HG03045 (cell line): ENCODE data around the gene TFRC.
"Not testable (repeated sequence)": the region's sequence is repeated elsewhere in the genome, so short reads cannot be mapped to it uniquely, and the experiment has no call there.

ENCODE experiments used
- ATAC-seq: cut with Tn5 transposase; IDR thresholded peaks from one replicate; pipeline ENCODE4 v1.9.1; 2021; ENCODE audit warnings: mild to moderate bottlenecking, moderate library complexity; ENCODE audit not compliant: unreplicated experiment

Gene TFRC

DNA sequence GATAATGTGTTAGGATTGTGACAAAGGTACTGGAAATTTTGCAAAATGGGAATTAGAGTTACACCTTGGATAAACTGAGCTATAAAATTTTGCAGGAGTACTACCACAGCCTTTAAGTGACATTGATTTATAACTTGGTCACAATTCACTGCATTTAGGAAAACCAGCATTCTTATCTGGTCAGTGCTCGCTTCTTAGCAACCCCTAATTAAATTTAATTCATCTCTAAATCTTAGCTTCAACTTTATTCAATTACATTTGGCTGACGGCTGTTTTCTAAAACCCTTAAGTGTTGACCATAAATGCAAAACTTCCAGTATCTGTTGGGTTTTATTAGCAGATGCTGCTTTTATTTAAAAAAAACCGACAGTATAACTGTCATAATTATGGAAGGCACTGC is 31.3 kb downstream of the TFRC start:
- ATAC-seq = no peak

DNA sequence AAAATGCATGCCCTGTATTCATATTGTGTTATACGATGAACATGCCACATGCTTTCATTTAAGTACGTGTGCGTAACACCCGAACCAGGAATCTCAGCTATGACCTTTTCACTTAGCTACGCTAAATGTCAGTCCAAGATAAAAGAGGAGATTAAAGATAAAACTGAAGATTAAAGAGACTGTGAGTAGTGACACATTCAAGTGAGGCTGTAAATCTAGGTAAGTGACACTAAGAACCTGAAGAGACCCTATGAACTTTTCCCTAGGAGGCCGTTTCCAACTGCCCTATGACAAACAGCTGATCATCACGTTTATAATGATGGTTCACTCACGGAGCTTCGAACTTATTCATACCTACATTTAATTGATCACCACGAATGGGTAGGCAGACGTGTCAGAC is 32.2 kb downstream of the TFRC start:
- no peak for ATAC-seq

DNA sequence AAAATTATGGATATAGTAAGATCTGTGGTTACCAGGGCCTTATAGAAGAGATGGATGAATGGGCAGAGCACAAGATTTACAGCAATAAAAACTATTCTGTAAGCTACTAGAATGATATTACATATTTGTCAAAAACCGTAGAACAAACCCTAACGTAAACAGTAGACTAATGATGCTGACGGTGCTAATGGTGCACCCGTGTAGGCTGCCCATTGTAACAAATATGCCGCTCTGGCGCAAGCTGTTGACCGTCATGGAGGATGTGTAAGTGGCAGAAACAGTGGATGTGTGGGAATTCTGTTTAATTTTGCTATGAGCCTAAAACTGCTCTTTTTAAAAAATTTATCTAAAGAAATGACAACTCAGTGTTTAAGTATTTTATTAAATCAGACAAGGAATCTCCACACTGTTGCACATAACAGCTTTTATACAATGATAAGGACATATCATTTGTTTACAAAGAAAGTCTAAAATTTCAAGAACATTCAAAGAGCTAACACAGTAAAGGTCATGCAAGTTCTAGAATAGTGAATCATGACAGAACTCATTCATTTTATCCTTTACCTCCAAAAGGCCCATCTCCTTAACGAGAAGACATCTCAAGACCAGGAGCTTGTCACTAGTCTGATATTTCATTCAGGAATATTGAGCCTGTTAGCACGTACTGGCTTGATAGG is 32.8 kb downstream of the TFRC start:
- ATAC-seq = no peak

DNA sequence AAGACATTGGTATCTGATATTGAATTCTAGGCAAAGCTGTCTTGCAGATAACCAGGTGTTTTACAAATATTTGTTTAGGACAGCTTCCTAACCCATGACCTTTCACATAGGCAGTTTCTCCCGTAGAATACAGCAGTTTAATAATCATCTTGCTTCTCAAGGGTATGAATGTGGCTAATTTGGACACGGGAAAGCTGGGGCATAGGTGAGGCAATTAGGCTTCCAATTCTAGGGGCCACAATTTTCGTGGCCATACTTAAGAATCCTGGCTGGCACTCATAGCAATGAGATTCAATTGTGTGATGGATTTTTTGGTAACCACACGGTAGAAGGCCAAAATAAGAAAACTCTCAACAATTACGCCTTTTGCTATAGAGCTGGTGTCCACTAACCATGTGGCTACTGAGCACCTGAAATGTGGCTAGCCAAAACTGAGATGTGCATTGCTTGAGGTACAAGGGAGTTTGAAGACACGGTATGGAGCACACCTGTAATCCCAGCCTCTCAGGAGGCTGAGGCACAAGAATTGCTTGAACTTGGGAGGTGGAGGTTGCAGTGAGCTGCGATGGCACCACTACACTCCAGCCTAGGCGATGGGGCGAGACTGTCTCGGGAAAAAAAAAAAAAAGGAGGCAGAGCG is 34.4 kb downstream of the TFRC start:
- ATAC-seq = no peak

DNA sequence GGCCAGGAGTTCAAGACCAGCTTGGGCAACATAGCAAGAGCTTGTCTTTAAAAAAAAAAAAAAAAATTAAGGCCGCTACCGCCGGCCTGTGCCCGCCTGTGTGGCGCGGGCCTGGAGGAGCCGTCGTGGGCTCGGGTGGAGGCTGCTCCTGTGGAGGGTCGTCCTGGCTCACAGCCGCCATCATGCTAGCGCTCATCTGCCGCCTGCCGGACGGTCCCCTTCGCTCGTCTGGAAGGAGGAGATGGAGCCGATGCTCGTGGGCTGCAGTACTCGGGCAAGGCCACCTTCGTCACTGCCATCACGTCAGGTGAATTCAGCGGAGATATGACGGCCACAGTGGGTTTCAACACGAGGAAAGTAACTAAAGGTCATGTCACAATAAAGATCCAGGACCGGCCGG is 37.4 kb downstream of the TFRC start:
- no peak for ATAC-seq

DNA sequence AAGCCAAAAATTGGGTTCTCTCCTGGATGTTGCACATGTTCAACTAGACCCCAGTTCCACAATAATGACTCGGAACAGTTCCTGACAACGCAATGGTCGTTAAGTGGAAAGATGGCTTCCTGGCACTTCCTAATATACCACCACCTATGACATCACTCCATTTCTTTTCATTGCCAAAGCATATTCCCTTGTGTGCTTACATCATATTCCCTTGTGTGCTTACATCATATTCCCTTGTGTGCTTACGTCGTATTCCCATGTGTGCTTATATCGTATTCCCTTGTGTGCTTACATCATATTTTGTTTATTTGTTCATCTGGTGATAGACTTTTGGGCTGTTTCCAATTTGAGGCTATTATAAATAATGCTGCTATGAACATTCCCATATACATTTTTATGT is 39.2 kb downstream of the TFRC start:
- no peak for ATAC-seq

DNA sequence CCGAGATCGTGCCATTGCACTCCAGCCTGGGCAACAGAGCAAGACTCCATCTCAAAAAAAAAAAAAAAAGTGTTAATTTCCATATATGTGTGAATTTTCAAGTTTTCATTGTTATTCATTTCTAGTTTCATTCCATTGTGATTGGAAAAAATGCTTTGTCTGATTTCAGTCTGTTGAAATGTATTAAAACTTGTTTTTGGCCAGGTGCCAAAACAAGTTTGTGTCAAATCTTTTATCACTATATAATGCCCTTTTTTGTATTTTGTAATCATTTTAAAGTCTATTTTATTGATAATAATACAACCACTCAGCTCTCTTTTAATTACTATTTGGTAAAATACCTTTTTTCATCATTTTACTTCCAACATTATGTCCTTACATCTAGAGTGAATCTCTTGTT is 42.5 kb downstream of the TFRC start:
- no peak for ATAC-seq

DNA sequence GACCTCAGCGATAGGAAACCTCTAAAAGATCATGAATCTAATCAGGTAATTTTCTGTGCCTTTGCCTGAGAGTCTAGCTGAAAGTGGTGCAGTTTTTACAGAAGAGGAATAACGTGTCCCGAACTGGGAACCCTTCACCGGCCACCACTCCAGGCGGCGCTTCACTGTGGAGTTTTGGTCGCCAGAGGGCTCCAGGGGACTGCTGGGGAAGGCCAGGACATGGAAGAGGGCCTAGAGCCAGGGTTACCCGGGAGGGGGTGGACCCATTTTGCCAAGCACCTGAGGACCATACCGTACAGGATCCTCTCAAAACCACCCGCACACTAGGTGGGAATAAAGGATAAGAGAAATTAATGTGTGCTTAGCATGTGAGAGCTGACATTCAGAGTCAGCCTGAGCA is 55.8 kb downstream of the TFRC start:
- not testable (repeated sequence) for ATAC-seq

DNA sequence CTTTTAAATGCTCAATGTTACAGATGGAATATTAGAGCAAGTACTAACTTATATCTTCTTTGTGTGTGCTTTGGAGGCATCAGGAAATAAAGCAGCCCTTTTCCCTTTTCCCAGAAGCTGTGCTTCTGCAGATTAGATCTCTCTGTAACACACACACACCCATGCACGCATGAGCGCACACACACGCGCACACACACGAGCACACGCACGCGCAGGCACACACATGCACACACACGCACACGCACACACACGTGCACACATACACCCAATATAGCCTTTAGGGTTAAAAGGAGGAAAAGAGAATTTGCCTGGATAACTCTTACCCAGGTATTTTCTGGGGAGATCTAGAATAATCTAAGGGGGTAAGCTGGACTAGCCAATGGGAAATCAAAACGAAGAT is 56.9 kb downstream of the TFRC start:
- ATAC-seq = no peak

DNA sequence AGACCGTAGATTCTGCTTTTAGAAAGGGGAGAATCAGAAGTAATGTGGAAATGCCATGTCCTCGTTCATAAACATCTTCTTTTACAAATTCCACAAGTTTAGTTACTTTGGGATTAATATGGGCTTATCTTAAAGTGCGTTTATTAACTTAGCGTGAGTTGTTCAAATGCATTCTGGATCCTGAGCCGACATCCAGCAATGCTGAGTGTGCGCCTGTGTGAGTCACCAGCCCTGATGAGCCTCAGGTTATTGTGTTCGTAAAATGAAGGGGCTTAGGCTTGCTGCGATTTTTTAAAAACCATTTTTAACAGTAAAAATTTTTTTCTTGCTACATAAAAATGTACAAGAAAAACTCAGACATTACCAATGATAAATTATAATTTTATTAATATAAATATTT is 57.9 kb downstream of the TFRC start:
- ATAC-seq = no peak

DNA sequence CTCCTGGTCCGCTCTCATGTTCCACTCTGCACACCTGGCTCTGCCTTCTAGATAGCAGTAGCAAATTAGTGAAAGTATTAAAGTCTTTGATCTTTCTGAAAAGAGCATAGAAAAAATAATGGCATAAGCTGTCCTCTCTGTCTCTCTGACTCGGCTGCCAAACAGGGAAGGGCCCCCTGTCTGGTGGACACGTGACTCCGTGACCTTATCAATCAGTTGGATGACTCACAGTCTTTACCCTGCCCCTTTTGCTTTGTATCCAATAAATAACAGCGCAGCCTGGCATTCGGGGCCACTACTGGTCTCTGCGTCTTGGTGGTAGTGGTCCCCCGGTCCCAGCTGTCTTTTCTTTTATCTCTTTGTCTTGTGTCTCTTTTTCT is 59.4 kb downstream of the TFRC start:
- not testable (repeated sequence) for ATAC-seq

DNA sequence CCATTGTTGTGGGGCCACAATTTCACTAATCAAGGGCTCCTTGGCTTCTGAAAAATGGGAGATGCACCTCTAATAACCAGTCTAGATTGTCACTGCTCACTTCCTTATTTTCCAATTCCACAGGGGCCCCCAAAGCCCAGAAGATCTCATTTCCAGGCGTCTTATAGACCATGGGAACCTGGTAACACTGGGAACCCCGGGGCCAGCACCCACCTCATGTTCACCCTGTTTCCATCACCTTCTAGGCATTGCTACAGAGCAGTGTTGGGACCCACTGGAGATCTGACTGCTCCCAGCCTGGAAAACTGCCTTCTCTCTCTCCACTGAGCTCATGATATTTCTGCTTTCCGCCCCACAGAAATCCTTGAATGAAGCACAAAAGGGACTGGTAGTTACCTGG is 61.5 kb downstream of the TFRC start:
- ATAC-seq = no peak

DNA sequence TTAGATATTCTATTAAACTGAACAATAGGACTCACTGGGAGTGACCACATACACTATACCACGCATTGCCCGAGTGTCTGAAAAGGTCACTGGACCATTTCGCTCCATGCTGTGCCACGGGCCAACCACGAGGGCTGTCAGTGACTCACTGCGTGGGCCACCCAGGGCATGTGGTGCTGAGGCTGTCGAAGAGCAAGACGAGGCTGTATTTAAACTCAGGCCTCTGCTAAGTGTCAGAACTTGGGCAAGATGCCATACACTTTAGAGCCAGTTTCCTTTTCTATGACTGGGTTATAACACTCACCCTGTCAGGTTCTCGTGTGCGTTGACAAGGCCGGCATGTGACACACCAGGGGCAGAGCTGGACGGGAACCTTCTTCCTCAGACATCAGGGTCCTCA is 62.3 kb downstream of the TFRC start:
- not testable (repeated sequence) for ATAC-seq

DNA sequence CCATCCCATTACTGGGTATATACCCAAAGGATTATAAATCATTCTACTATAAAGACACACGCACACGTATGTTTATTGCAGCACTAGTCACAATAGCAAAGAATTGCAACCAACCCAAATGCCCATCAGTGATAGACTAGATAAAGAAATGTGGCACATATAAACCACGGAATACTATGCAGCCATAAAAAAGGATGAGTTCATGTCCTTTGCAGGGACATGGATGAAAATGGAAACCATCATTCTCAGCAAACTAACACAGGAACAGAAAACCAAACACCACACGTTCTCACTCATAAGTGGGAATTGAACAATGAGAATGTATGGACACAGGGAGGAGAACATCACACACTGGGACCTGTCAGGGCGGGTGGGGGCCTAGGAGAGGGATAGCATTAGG is 63.7 kb downstream of the TFRC start:
- ATAC-seq = not testable (repeated sequence)

DNA sequence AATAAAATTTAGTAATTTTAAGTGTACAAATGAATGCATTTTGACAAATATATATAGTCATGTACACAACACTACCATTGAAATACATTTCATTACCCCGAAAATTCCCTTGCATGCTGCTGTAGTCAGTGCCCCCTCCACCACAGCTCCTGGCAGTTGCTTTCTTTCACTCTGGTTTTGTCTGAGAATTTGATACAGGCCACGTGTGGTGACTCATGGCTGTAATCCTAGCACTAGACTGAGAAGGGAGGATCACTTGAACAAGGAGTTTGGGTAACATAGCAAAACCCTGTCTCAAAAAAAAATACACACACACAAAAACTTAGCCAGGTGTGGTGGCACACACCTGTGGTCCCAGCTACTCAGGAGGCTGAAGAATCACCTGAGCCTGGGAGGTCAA is 65.4 kb downstream of the TFRC start:
- ATAC-seq = no peak

DNA sequence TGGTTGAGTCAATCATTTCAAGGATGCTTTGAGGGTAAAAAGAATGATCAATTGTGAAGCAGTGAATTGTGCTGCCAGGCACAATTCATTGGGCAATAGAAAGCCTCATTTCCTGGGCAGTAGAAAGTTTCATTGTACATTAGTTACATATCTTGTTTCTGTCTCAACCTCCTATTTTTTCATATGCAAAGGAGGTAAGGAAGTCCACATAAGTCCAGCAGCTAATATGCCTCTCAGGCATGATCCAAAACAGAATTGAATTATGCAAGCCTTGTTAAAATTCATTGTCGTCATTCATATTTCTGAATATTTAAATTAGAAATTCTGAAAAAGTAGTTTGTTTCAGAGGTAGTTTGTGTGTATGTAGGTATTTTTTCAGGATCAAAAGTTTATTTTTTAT is 65.8 kb downstream of the TFRC start:
- ATAC-seq = no peak

DNA sequence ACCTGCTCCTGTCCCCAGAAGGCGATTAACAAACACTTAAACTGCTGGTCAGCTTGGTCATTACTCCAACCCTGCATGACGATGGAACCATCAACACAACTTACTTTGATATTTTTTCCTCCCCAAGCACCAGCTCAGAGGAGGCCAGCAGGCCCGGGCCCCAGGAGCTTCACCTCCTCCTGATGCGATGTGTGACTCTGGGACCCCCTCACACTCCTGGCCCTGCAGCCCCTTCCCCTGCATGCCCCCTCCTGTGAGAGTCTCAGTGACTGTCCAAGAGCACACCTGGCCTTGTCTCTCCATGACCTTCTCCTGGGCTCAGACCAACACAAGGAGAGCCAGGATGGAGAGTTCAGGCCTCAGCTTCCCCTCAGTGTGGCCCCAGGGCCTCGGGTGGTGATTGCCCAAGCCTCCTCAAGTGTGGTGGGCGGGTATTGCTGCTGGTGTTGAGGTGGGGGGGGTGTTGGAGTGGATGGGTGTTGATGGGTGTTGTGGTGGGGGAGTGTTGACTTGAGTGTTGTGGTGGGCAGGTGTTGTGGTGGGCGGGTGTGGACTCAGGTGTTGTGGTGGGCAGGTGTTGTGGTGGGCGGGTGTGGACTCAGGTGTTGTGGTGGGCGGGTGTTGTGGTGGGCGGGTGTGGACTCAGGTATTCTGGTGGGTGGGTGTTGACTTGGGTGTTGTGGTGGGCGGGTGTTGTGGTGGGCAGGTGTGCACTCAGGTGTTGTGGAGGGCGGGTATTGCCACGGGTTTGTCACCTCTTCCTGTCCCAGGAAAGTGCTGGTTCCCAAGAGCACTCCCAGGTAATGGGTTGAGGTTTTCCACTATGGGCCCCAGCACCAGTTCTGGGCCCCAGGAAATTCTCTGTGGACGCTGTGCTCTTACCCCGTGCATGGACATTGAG is 68.1 kb downstream of the TFRC start:
- ATAC-seq = no peak

DNA sequence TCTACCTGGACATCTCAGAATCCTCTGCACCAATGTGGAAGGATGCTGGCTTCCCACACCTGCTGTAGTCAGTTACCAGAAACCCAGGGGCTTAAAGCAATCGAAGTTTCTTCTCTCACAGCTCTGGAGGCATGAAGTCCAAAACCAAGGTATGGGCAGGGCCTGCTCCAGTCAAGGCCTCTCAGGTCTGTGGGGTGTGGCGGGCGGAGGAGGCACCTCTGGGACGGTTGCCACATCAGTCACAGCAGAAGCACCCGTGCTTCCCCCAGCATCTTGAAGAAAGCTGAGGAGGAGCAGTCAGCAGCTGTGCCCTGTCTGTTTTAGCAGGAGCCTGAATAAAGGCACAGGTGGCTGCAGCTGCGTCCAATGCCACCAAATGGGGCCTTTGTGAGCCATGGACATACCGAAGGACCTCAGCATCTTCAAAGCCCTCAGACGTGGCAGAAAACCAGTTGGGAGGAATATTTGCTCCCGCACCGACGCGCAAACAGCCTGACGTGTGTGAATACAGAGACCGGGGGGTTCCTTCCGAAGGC is 68.9 kb downstream of the TFRC start:
- no peak for ATAC-seq

DNA sequence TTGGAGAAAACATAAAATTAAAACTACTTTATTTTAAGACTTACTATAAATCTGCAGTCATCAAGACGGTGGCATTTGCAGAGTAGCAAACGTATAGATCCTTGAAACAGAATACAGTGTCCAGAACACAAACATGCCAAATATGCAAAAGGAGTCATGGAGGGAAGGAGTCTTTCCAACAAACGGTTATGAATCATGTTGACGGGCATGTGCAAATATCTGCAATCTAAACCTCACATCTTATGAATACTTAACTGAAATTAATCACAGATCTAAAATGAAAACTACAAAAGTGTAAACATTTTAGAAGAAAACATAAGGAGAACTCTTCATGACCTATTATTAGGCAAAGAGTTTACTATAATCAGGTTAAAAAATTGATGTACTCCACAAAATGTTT is 69.4 kb downstream of the TFRC start:
- no peak for ATAC-seq

DNA sequence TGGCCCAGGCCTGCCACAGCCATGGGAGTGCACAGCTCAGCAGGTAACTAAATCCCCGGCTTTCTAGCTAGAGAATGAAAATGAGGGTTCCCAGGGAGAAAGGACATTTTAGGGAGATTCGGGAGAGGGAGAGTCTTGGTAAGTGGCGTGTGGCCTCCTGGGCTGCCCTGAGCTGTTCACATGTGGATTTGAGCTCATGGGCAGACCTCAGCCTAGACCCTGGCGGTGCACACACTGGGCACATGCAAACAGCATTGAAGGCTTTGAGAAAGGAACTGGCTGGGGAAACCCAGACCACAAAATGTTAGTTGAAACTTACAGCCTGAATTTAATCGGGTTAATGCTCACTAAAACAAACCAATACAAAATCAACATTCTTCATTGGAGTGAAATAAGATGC is 72.4 kb downstream of the TFRC start:
- no peak for ATAC-seq

DNA sequence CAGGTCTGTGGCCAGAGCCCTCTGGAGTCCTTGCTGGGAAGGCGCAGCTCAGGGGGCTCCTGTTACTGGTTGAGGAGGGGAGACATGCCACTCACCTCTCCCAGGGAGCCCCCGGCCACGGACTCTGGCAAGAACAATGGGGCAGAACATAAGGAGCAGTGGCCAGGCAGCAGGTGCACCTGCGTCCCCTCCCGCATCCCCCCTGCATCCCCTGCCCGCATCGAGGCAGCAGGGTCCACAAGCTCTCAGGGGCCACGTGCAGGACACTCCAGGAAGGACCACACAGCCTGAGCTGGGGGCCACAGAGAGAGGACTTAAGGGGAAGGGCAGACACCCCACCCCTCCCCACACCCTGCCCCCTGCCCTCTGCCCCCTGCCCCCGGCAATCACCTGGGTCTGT is 73.0 kb downstream of the TFRC start:
- ATAC-seq = no peak

DNA sequence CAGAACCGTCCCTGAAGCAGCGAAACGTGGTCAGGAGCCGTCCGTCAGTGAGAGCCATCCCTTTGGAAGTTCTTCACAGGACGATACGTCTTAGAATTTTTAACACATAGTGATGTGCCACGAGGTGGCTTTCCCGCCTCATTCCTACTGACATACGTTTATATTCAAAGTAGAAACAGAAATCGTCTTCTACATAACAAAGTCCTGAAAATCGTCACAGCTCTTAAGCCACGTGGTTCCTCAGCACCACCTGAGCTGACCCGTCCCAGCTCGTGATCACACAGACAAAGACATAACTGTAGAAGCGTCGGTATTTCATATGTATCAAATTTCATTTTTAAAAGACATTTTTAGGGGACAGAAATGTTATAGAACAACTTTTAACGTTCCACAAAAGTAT is 73.5 kb downstream of the TFRC start:
- no peak for ATAC-seq
